ENCODE data around the gene CTNS. TPM values are rescaled to one million over a fixed set of nuclear protein-coding genes. Genes with fewer than 3 reads are reported as not detected.
A peak's percentile ranks its signal among the peaks of the same experiment; 100 is the strongest.

Gene CTNS
- total and polyA plus RNA-seq, 5 experiments from 2014 or later = 4.5 to 11.7 (median 9.5) TPM

DNA sequence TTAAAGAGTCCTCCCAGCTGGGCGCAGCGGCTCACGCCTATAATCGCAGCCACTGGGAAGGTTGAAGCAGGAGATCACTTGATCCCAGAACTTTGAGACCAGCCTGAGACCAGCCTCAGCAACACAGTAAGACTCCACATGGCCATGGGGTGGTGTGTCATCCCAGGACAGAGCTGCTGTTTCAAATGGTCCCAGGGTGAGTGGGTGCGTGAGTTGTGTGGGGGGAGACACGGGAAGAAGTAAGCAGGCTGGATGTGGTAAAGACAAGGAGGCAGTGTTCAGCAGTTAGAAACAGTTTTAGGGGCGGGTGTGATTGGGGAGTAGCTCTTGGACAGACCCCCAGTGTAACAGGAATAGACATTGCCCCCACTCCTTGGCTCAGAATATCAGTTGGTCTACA is 4.3 kb upstream of the CTNS start:
- Mint-ChIP-seq H3K4me1 (peaks cover 9 to 27% (median 17%) of the 10 kb centered on the region in 4 donors), H3K27me3 (no peaks in the 10 kb centered on the region), H3K27ac (no peak overlapping the region), H3K9me3 (no peaks in the 10 kb centered on the region), H3K36me3 (peaks cover 1 to 30% (median 2%) of the 10 kb centered on the region in 3 donors), H3K4me3 (no peak overlapping the region)
- POLR2A ChIA-PET = no interaction called here
- DNase-seq = no peak
- ATAC-seq = no peak

DNA sequence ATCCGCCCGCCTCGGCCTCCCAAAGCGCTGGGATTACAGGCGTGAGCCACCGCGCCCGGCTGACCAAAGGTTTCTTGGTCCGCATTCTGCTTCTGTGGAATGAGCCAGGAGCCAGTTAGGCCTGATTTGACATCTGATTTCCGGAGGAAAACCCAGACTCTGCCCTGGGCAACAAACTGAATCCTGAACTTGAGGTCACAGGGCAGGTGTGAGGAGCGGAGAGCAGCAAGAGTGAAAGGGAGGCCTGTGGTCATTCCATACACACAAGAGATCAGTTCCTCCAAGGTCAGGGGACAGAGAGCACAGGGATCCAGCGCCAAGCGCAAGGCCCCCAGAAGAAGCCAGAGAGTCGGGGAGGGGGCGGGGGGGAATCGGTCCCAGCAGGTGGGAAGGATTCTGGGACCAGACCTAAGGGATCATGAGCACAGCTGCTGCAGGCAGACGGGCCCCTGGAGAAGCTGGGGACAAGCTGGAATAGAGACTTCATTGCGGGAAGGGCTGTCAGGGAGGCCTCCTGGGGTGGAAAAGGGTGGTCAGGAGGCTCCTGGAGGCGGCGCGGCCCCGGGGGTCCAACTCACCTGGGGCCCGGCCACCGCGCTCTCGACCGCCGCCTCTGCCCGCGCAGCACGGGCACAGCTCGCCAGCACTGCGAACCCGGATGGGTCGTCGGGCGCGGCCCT is 946 bp upstream of the CTNS start:
- DNase-seq = peak in 1 of 10 donors; percentile 4
- peaks cover 0 to 3% (median 0%) of the 10 kb centered on the region in 3 donors for H3K36me3 Mint-ChIP-seq
- H3K4me1 Mint-ChIP-seq = peaks cover 17 to 41% (median 29%) of the 10 kb centered on the region in 4 donors
- H3K4me3 Mint-ChIP-seq = peak overlapping the region; percentile 84 to 100 (median 98)
- POLR2A ChIA-PET = interaction anchor here (0.6 to 1.9 kb wide), 8 partner anchors 12 to 1850 kb away, joined by 3 to 7 read pairs (median 4); partner anchors contain the start of genes DERL2, EMC6, HASPIN and MIS12
- peak; percentile 15 to 39 for ATAC-seq
- no peaks in the 10 kb centered on the region for H3K9me3 Mint-ChIP-seq
- no peaks in the 10 kb centered on the region for H3K27me3 Mint-ChIP-seq
- H3K27ac Mint-ChIP-seq = peak overlapping the region in 9 of 10 donors; percentile 14 to 96 (median 75)

DNA sequence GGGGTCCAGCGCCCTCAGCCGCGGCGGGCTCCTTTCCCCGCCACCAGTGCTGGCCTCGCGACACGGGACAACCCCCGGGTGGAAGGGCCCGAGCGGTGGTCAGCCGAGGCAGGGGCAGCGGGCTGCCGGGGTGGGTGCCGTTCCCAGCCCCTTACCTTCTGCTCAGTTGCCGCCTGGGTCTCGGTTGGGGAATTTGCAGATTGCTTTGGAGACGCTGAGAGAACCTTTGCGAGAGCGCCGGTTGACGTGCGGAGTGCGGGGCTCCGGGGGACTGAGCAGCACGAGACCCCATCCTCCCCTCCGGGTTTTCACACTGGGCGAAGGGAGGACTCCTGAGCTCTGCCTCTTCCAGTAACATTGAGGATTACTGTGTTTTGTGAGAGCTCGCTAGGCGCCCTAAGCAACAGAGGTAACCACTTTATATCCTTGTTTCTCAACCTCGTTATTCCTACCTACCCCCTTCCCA is 381 bp downstream of the CTNS start:
- Mint-ChIP-seq H3K4me1 (peaks cover 14 to 41% (median 29%) of the 10 kb centered on the region in 4 donors), H3K9me3 (no peaks in the 10 kb centered on the region), H3K36me3 (peaks cover 0 to 3% (median 0%) of the 10 kb centered on the region in 3 donors), H3K27me3 (no peaks in the 10 kb centered on the region), H3K4me3 (peak overlapping the region; percentile 82 to 99 (median 96)), H3K27ac (peak overlapping the region; percentile 55 to 97 (median 79))
- peak in 1 of 2 donors; percentile 2 for ATAC-seq
- POLR2A ChIA-PET = interaction anchor here (0.5 to 1.9 kb wide), 8 partner anchors 10 to 1849 kb away, joined by 3 to 7 read pairs (median 4); partner anchors contain the start of genes DERL2, EMC6, HASPIN and MIS12
- DNase-seq = peak in 1 of 10 donors; percentile 11

DNA sequence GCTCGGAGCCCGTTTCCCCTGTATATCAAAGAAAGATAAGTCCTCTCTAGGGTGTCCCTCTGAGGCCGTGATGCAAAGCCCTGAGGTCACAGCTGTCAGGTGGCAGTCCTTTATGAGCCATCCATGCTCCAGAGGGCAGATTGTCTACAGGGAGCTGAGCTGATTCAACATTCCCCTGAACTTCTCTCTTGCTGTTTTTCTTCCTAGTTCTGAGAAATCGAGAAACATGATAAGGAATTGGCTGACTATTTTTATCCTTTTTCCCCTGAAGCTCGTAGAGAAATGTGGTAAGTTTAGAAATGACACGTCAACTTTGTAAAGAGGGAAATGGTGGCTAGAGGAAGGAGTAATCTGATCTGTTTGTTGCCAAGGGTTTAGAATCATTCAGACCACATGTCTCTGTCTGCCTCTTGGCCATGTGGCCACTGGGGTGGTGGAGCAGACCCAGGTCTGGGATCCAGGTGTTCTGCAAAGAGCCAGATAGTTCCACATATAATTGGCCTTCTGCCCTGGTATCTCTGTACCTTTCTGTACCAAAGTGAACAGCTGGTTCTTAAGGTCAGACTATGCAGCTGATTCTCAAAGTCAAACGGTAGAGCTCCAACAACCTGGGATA is 3.5 kb downstream of the CTNS start:
- DNase-seq (no peak), ATAC-seq (no peak)
- peaks cover 0 to 2% (median 0%) of the 10 kb centered on the region in 3 donors for H3K36me3 Mint-ChIP-seq
- peaks cover 9 to 26% (median 21%) of the 10 kb centered on the region in 4 donors for H3K4me1 Mint-ChIP-seq
- H3K27ac Mint-ChIP-seq = peak overlapping the region in 3 of 10 donors; percentile 15 to 37 (median 27)
- POLR2A ChIA-PET = interaction anchor here (0.6 kb wide), 1 partner anchor 79 kb away, joined by 6 read pairs; no protein-coding TSS in a partner anchor
- peak overlapping the region in 1 of 10 donors; percentile 65 for H3K4me3 Mint-ChIP-seq
- no peaks in the 10 kb centered on the region for H3K27me3 Mint-ChIP-seq
- no peaks in the 10 kb centered on the region for H3K9me3 Mint-ChIP-seq

DNA sequence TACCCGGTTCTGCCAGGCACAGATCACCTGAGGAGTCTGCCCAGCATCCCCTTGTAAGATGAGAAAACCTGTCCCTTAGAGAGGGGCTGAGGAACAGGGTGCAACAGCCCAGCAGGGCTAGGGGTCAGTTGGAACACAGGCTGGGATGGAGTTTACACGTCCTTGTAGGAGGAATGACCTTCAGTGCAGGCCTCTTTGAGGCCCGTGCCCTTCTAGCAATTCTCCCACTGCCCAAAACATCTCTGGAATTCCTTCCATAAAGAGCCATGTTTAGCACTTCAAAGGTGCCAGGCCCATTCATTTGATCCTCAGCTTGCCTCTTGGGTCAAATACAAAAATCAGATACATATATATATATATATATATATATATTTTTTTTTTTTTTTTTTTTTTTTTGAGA is 4.5 kb downstream of the CTNS start:
- POLR2A ChIA-PET = no interaction called here
- peaks cover 0 to 2% (median 0%) of the 10 kb centered on the region in 3 donors for H3K36me3 Mint-ChIP-seq
- no peak overlapping the region for H3K4me3 Mint-ChIP-seq
- no peak for ATAC-seq
- H3K4me1 Mint-ChIP-seq = peaks cover 9 to 29% (median 15%) of the 10 kb centered on the region in 4 donors
- H3K9me3 Mint-ChIP-seq = no peaks in the 10 kb centered on the region
- no peak for DNase-seq
- no peaks in the 10 kb centered on the region for H3K27me3 Mint-ChIP-seq
- H3K27ac Mint-ChIP-seq = no peak overlapping the region

DNA sequence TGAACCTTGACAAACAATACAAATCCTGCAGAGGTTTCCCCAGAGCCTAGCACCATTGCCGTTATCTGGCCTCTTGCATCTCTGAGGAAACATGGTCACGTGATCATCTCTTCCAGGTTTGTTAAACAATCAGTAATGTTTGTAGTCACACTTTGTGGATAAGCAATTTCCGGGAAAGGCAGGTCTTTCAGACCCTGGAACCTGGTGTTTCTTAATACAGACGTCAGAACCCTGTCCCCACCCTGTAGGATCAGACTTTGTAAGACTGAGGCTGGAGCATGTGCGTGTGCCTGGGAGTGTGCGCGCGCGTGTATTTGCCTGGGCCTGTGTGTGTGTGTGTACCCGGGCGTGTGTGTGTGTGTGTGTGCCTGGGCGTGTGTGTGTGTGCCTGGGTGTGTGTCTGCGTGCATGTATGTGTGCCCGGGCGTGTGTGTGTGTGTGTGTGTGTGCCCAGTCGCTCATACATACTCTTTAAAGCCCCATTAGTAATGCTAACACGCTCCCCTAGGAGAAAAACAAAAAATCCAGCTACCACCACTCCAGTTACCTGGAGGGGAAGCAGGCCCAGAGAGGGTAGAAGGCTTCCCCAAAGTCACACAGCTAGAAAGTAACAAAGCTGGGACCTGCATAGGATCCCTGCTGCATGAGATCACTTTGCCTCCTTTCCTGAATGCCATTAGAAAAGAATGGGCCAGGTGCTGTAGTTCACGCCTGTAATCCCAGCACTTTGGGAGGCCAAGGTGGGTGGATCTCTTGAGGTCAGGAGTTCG is 5.3 kb downstream of the CTNS start:
- no peak for DNase-seq
- ATAC-seq = no peak
- H3K9me3 Mint-ChIP-seq = no peaks in the 10 kb centered on the region

DNA sequence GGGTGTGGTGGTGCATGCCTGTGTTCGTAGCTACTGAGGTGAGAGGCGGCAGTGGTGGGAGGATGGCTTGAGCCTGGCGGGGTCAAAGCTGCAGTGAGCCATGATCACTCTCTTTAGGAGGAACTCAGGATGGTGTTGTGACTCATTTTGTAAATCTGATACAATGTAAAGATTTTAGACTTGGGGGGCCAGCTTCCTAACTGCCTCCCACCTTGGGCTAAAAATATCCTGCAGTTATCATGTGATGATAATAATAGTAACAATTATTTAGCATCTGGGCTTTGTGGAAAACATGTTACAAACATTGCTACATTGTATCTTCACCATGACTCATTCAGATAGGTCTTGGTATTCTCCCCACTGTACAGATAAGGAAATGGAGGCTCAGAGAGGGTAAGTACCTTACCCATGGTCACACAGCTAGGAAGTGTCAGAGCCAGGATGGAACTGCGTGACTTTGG is 7.4 kb downstream of the CTNS start:
- H3K4me3 Mint-ChIP-seq = no peak overlapping the region
- no peaks in the 10 kb centered on the region for H3K9me3 Mint-ChIP-seq
- ATAC-seq (no peak), DNase-seq (no peak)
- POLR2A ChIA-PET = no interaction called here
- peaks cover 0 to 14% (median 4%) of the 10 kb centered on the region in 4 donors for H3K4me1 Mint-ChIP-seq
- H3K27ac Mint-ChIP-seq = no peak overlapping the region
- peaks cover 0 to 8% (median 2%) of the 10 kb centered on the region in 3 donors for H3K36me3 Mint-ChIP-seq
- no peaks in the 10 kb centered on the region for H3K27me3 Mint-ChIP-seq

More for the DNA sequence above, 5.3 kb downstream of the CTNS start:
- Mint-ChIP-seq H3K4me1 (peaks cover 9 to 30% (median 14%) of the 10 kb centered on the region in 4 donors), H3K36me3 (peaks cover 0 to 2% (median 0%) of the 10 kb centered on the region in 3 donors), H3K4me3 (no peak overlapping the region), H3K27me3 (no peaks in the 10 kb centered on the region), H3K27ac (no peak overlapping the region)
- POLR2A ChIA-PET = no interaction called here

DNA sequence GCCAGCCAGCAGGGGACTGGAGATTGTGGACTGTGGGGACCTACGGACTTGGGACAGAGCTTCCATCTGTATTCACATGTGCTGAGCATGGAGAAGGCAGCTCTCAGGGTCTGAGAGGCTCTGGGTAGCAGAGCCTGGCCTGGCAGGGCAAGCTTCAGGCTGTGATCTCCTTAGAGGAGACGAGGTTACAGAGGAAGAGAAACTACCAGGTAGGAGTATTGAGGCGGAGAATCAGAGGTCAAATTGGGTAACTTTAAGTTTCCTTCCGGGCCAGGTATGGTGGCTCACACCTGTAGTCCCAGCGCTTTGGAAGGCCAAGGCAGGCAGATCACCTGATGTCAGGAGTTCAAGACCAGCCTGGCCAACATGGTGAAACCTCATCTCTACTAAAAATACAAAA is 8.8 kb downstream of the CTNS start:
- Mint-ChIP-seq H3K4me1 (peaks cover 0 to 8% (median 1%) of the 10 kb centered on the region in 4 donors), H3K27me3 (no peaks in the 10 kb centered on the region), H3K4me3 (no peak overlapping the region), H3K27ac (no peak overlapping the region), H3K36me3 (peaks cover 0 to 8% (median 5%) of the 10 kb centered on the region in 3 donors), H3K9me3 (no peaks in the 10 kb centered on the region)
- no peak for ATAC-seq
- no peak for DNase-seq
- POLR2A ChIA-PET = no interaction called here

DNA sequence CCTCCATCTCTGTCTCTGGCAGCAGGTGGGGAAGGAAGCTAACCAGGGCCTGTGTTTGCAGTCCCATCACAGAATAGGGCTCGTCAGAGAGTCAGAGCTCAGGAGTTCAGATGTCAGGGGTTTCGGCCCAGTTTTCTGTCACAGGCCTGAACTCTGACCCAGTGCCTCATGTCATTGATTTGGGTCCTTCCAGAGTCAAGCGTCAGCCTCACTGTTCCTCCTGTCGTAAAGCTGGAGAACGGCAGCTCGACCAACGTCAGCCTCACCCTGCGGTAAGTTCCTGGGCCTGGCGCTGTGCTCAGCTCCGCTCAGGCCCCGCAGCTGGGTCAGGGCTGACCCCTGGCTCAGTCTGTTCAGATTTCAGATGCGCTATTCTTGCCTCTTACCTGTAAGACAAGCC is 10.7 kb downstream of the CTNS start:
- no peaks in the 10 kb centered on the region for H3K9me3 Mint-ChIP-seq
- POLR2A ChIA-PET = no interaction called here
- no peak for DNase-seq
- H3K4me3 Mint-ChIP-seq = no peak overlapping the region
- H3K27me3 Mint-ChIP-seq = no peaks in the 10 kb centered on the region
- H3K4me1 Mint-ChIP-seq = peaks cover 0 to 8% (median 1%) of the 10 kb centered on the region in 4 donors
- ATAC-seq = no peak
- H3K36me3 Mint-ChIP-seq = peaks cover 0 to 11% (median 5%) of the 10 kb centered on the region in 3 donors
- no peak overlapping the region for H3K27ac Mint-ChIP-seq

DNA sequence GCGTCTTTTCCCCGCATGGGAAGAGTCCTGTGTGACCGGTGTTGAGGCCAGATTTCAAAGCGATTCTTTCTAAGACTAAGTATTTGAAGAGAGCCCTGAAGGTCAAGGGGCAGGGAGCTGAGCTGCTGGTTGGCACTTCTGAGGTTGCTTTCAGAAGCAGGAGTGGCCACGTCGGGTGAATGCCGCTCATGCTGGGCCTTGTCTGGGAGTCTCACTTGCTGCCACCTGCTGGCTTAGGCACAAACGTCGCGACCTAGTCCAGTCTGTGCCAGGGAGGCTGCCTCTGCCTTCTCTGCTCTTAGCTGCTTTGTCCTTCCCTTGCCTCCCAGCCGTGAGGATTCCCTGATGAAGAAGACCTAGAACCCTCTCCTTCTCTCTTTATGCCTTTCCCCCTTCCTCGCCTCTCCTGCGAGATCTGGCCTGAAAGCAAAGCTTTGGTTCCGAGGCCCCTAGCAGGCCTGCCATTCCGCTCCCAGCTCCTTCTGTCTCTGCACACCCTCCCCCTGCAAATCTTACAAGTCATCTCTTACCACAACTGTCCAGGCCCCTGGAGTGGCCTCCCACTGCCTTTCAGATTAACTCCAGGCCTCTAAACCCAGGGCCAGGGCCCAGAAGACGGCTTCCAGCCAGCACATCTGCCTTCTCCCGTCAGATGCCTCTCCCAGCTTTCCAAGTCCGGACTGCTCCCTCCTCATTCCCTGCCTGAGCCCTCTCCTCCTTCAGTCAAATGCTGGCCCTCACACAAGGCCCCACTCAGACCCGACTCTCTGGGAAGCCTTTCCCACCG is 11.4 kb downstream of the CTNS start:
- DNase-seq = peak in 3 of 10 donors; percentile 11 to 17 (median 12)
- no peaks in the 10 kb centered on the region for H3K9me3 Mint-ChIP-seq
- POLR2A ChIA-PET = interaction anchor here (0.6 to 0.9 kb wide), 2 partner anchors 12 to 63 kb away, joined by 3 read pairs; partner anchors contain the start of genes CTNS and SHPK

DNA sequence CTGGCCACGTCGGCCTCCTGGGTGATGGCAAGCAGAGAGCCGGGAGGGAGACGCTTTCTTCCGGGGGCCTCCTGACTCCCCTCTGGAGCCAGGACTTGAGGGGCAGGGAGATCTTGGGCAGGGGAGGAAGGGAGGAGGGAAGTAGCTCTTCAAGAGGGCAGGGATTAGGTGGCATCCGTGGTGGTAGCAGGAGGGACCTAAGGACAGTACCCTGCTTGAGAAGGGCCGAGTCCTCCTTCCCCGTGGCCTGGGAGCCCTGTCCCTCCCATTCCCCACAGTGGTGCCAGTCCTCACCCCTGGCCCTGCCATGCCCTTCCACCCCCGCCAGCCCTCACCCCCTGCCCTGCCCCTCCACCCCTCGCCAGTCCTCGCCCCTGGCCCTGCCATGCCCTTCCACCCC is 19.2 kb downstream of the CTNS start:
- no peaks in the 10 kb centered on the region for H3K9me3 Mint-ChIP-seq
- POLR2A ChIA-PET = no interaction called here
- no peak for ATAC-seq

More for the DNA sequence above, 11.4 kb downstream of the CTNS start:
- H3K27ac Mint-ChIP-seq = peak overlapping the region in 1 of 10 donors; percentile 48
- peaks cover 0 to 8% (median 1%) of the 10 kb centered on the region in 4 donors for H3K4me1 Mint-ChIP-seq
- H3K36me3 Mint-ChIP-seq = peaks cover 0 to 11% (median 5%) of the 10 kb centered on the region in 3 donors
- ATAC-seq = peak in 1 of 2 donors; percentile 48
- H3K4me3 Mint-ChIP-seq = no peak overlapping the region
- H3K27me3 Mint-ChIP-seq = no peaks in the 10 kb centered on the region

More for the DNA sequence above, 19.2 kb downstream of the CTNS start:
- no peak overlapping the region for H3K4me3 Mint-ChIP-seq
- no peak for DNase-seq
- H3K27ac Mint-ChIP-seq = no peak overlapping the region
- H3K27me3 Mint-ChIP-seq = no peaks in the 10 kb centered on the region
- H3K4me1 Mint-ChIP-seq = no peaks in the 10 kb centered on the region
- H3K36me3 Mint-ChIP-seq = peaks cover 0 to 3% (median 0%) of the 10 kb centered on the region in 3 donors

Data from naive thymus-derived CD8-positive, alpha-beta T cell (primary cell).